ENCODE measurements around the gene SLC36A3. TPM values are rescaled to one million over a fixed set of nuclear protein-coding genes. Genes with fewer than 3 reads are reported as not detected.

SLC36A3 gene
- not detected in 2 replicates for total RNA-seq
- long read RNA-seq, result 0 reads

- H3K27me3 Mint-ChIP-seq (ENCODE audit: low read depth), result peaks cover 19% of the 10 kb centered on the region
- H3K4me3 Mint-ChIP-seq, result no peak within 1 kb of the TSS
Measured at GRCh38 chr5:151303666-151304065, at the start of gene SLC36A3. Gene SLC36A3 (minus strand): TSS chr5:151303766. CDS start chr5:151303354, 412 bp downstream.

GRCh38 chr5:151351671-151352070 is 48.1 kb upstream of the SLC36A3 start:
- no peak for TF ChIP-seq CTCF (conservative IDR thresholded peaks at IDR 0.05)
- Mint-ChIP-seq H3K4me1 (peaks cover 4% of the 10 kb centered on the region), H3K9me3 (no peaks in the 10 kb centered on the region), H3K4me3 (no peak overlapping the region), H3K36me3 (ENCODE audit: low read depth) (no peaks in the 10 kb centered on the region), H3K27me3 (ENCODE audit: low read depth) (peaks cover 4% of the 10 kb centered on the region), H3K27ac (ENCODE audit: unreplicated experiment) (no peak overlapping the region)
- DNase-seq (ENCODE audit: low read depth, low spot score), result no peak

More at GRCh38 chr5:151303666-151304065, at the start of gene SLC36A3:
- no peak for DNase-seq (ENCODE audit: low read depth, low spot score)
- no peaks in the 10 kb centered on the region for H3K4me1 Mint-ChIP-seq
- H3K36me3 Mint-ChIP-seq (ENCODE audit: low read depth), result no peaks in the 10 kb centered on the region
- TF ChIP-seq CTCF (conservative IDR thresholded peaks at IDR 0.05), result no peak
- H3K27ac Mint-ChIP-seq (ENCODE audit: unreplicated experiment), result no peak within 1 kb of the TSS
- no peaks in the 10 kb centered on the region for H3K9me3 Mint-ChIP-seq

- Mint-ChIP-seq H3K4me3 (no peak overlapping the region), H3K27ac (ENCODE audit: unreplicated experiment) (no peak overlapping the region), H3K9me3 (no peaks in the 10 kb centered on the region), H3K27me3 (ENCODE audit: low read depth) (peaks cover 21% of the 10 kb centered on the region), H3K36me3 (ENCODE audit: low read depth) (no peaks in the 10 kb centered on the region), H3K4me1 (peaks cover 23% of the 10 kb centered on the region)
- TF ChIP-seq CTCF (conservative IDR thresholded peaks at IDR 0.05), result no peak
- no peak for DNase-seq (ENCODE audit: low read depth, low spot score)
Measured at GRCh38 chr5:151348789-151349188, 45.2 kb upstream of the SLC36A3 start.

GRCh38 chr5:151347369-151347768 is 43.8 kb upstream of the SLC36A3 start, which contains the start of gene SLC36A2:
Gene SLC36A2 (minus strand): TSS chr5:151347559. CDS start chr5:151347460, 99 bp downstream.
- peaks cover 23% of the 10 kb centered on the region for H3K4me1 Mint-ChIP-seq
- peaks cover 31% of the 10 kb centered on the region for H3K27me3 Mint-ChIP-seq (ENCODE audit: low read depth)
- no peaks in the 10 kb centered on the region for H3K9me3 Mint-ChIP-seq
- H3K27ac Mint-ChIP-seq (ENCODE audit: unreplicated experiment), result no peak within 1 kb of the TSS
- H3K36me3 Mint-ChIP-seq (ENCODE audit: low read depth), result no peaks in the 10 kb centered on the region
- DNase-seq (ENCODE audit: low read depth, low spot score), result no peak
- TF ChIP-seq CTCF (conservative IDR thresholded peaks at IDR 0.05), result no peak
- no peak within 1 kb of the TSS for H3K4me3 Mint-ChIP-seq

GRCh38 chr5:151345808-151346478 is 42.4 kb upstream of the SLC36A3 start:
- no peak overlapping the region for H3K27ac Mint-ChIP-seq (ENCODE audit: unreplicated experiment)
- H3K36me3 Mint-ChIP-seq (ENCODE audit: low read depth), result no peaks in the 10 kb centered on the region
- H3K4me1 Mint-ChIP-seq, result peaks cover 23% of the 10 kb centered on the region
- no peaks in the 10 kb centered on the region for H3K9me3 Mint-ChIP-seq
- no peak overlapping the region for H3K4me3 Mint-ChIP-seq
- DNase-seq (ENCODE audit: low read depth, low spot score), result no peak
- TF ChIP-seq CTCF (conservative IDR thresholded peaks at IDR 0.05), result no peak
- peaks cover 45% of the 10 kb centered on the region for H3K27me3 Mint-ChIP-seq (ENCODE audit: low read depth)
